GM21360 (cell line): ENCODE data around the gene TNS4.

Source experiments
- ATAC-seq: cut with Tn5 transposase; IDR thresholded peaks from one replicate; pipeline ENCODE4 v1.9.1; 2021; ENCODE audit warnings: mild to moderate bottlenecking, moderate library complexity; ENCODE audit not compliant: unreplicated experiment

Gene TNS4

GRCh38 chr17:40496634-40497420, 4.6 kb downstream of the TNS4 start:
- ATAC-seq = no peak

- ATAC-seq = no peak
Measured at GRCh38 chr17:40496170-40496569, 5.3 kb downstream of the TNS4 start.

GRCh38 chr17:40495140-40495539, 6.3 kb downstream of the TNS4 start:
- no peak for ATAC-seq

GRCh38 chr17:40493697-40494096, 7.7 kb downstream of the TNS4 start:
- no peak for ATAC-seq

GRCh38 chr17:40491486-40491885, 9.9 kb downstream of the TNS4 start:
- no peak for ATAC-seq

- ATAC-seq = no peak
Measured at GRCh38 chr17:40490982-40491381, 10.4 kb downstream of the TNS4 start.

GRCh38 chr17:40490289-40490853, 11.1 kb downstream of the TNS4 start:
- no peak for ATAC-seq

GRCh38 chr17:40487371-40488020, 13.9 kb downstream of the TNS4 start:
- no peak for ATAC-seq

GRCh38 chr17:40486522-40487370, 14.7 kb downstream of the TNS4 start:
- ATAC-seq = no peak

GRCh38 chr17:40485851-40486521, 15.4 kb downstream of the TNS4 start:
- no peak for ATAC-seq

GRCh38 chr17:40484973-40485530, 16.4 kb downstream of the TNS4 start:
- no peak for ATAC-seq

GRCh38 chr17:40484285-40484972, 17.0 kb downstream of the TNS4 start:
- no peak for ATAC-seq

GRCh38 chr17:40483679-40484078, 17.7 kb downstream of the TNS4 start:
- no peak for ATAC-seq

GRCh38 chr17:40482722-40483121, 18.7 kb downstream of the TNS4 start:
- no peak for ATAC-seq

GRCh38 chr17:40481106-40481505, 20.3 kb downstream of the TNS4 start:
- ATAC-seq = no peak

- ATAC-seq = no peak
Measured at GRCh38 chr17:40480501-40481003, 20.9 kb downstream of the TNS4 start.

GRCh38 chr17:40479754-40480480, 21.5 kb downstream of the TNS4 start:
- ATAC-seq = no peak

- ATAC-seq = no peak
Measured at GRCh38 chr17:40478486-40478885, 22.9 kb downstream of the TNS4 start.

- ATAC-seq = no peak
Measured at GRCh38 chr17:40477796-40478195, 23.6 kb downstream of the TNS4 start.
